SH-SY5Y (cell line): ENCODE measurements around the gene NCAPD2.

ENCODE experiments used
- GATA2 ChIP-seq: IDR thresholded peaks from 2 replicates; pipeline ENCODE4 v1.6.1; 2011; ENCODE audit warnings: mild to moderate bottlenecking, low read depth, low read length
- GATA3 ChIP-seq: IDR thresholded peaks from 2 replicates; pipeline ENCODE4 v1.6.1; 2011; ENCODE audit warnings: low read depth, mild to moderate bottlenecking, low read length, moderate library complexity

DNA sequence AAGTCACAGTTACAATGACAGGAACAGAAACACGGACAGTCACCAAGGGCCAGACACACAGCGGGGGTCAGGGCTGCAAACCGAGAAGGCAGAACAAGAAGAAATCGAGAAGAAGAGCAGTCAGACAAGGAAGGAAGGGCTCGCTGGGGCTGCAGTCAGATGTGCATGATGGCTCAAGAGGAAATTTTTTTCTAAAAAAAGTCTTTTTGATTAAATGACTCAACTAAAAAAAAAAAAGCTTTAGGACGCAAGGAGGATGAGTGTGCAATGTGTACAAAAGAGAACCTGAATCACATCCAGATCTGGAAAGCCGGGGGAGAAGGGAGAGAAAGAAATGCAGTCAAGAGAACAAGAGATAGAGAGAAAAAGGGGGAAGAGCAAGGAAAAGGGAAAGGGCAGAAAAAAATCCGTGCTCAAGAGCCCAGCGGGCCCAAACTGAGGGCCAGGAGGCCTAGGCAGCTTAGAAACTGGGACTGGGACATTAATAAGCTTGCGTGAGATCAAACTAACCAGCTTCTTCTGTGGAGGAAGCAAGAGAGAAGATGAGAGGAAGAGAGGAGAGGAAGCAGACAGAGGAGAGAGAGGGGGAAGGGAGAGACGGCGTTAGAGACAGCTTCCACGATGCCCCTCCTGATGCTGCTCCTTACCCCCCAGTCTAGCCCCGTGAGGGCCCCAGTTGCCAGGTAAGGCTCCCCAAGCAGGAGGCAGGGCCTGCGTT lies 55.2 kb downstream of the NCAPD2 start:
- TF ChIP-seq GATA3 (no peak), GATA2 (no peak)
